ENCODE measurements around the gene NRXN2. TPM values are rescaled to one million over a fixed set of nuclear protein-coding genes. Genes with fewer than 3 reads are reported as not detected.

NRXN2 gene
- total RNA-seq, 3 donors from 2014 or later = 3.9 to 42.0 (median 6.9) TPM

DNA sequence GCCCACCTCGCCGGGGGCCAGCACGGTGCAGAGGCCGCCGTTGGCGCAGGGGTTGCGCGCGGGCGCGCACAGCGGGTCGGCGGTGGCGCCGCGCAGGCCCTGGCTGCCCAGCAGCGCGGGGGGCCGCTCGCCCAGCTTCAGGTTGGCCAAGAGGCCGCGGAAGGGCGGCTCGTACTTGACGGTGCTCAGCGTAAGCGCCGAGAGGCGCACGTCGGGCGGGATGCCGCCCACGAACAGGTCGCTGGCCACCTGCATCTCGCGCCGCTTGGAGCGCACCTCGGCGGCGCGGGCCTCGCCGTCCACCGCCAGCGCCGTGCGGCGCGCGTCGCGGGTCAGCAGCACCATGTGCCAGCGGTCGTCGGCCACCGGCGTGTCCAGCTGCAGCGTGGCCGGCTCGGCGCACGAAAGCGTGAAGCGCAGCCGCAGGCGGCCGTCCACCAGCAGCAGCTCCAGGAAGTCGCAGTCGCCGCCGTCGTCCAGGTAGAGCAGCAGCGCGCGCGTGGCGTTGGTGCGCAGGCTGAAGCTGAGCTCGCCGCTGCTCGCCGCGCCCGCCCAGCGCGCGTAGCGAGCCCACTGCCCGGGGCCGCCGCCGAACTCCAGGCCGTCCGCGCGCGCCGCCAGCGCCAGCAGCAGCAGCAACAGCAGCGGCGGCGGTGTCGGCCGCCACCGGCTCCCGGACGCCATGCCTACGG, 9.8 kb downstream of the NRXN2 start:
- peak; percentile 67 for ATAC-seq
- DNase-seq = peak in 2 of 3 donors; percentile 35 to 63
- Histone ChIP-seq H3K4me3 (no peak overlapping the region), H3K36me3 (ENCODE audit: low read depth) (no peaks in the 10 kb centered on the region), H3K4me1 (ENCODE audit: low read depth) (no peaks in the 10 kb centered on the region), H3K9me3 (no peaks in the 10 kb centered on the region)
- TF ChIP-seq, protein P1, sequence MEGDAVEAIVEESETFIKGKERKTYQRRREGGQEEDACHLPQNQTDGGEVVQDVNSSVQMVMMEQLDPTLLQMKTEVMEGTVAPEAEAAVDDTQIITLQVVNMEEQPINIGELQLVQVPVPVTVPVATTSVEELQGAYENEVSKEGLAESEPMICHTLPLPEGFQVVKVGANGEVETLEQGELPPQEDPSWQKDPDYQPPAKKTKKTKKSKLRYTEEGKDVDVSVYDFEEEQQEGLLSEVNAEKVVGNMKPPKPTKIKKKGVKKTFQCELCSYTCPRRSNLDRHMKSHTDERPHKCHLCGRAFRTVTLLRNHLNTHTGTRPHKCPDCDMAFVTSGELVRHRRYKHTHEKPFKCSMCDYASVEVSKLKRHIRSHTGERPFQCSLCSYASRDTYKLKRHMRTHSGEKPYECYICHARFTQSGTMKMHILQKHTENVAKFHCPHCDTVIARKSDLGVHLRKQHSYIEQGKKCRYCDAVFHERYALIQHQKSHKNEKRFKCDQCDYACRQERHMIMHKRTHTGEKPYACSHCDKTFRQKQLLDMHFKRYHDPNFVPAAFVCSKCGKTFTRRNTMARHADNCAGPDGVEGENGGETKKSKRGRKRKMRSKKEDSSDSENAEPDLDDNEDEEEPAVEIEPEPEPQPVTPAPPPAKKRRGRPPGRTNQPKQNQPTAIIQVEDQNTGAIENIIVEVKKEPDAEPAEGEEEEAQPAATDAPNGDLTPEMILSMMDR (IDR thresholded peaks at IDR 0.05) = no peak
- intact Hi-C loops (cut with DNase I, micrococcal nuclease) = no loop called here

DNA sequence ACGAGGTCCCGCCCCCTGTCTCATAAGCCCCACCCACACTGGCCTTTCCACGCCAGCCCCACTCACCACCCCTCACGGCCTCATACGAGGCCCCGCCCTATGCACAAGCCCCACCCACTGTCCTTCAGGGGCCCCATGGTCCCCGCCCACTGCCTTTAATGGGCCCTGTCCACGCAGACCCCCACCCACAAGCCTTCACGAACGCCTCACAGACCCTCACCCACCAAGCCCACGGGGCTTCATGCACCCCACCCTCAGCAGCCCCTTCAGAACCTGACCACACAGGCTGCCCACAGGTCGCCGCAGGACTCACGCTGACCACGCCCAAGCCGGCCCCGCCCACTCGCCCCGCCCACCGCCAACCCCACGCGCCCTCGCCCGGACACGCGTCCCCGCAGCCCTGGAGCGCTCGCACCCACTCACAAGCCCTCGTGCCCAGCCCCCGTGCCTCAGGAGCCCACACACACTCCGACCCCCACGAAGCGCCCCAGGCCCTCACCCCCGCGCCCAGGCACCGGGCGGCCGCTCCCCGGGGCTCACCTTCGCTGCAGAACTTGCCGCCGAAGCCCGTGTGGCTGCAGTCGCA, 10.5 kb downstream of the NRXN2 start:
- ATAC-seq (no peak), DNase-seq (no peak)
- Histone ChIP-seq H3K36me3 (ENCODE audit: low read depth) (no peaks in the 10 kb centered on the region), H3K9me3 (no peaks in the 10 kb centered on the region), H3K4me1 (ENCODE audit: low read depth) (no peaks in the 10 kb centered on the region), H3K4me3 (no peak overlapping the region)
- TF ChIP-seq, protein P1 (IDR thresholded peaks at IDR 0.05) = no peak
- intact Hi-C loops (cut with DNase I, micrococcal nuclease) = no loop called here

DNA sequence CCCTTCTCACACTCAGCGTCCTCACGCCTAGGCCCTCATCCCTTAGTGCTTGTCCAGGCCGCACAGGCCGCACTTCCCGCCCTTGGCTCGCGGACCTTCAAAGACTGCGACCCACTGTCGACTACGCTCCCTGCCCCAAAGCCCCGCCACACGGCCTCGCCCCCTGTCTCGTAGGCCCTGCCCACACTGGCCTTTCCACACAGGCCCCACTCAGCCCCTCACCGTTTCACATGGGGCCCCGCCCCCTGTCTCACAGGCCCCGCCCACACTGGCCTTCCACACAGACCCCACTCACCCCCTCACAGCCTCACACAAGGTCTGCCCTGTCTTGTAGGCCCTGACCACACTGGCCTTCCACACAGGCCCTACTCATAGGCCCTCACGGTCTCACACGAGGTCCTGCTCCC, 11.0 kb downstream of the NRXN2 start:
- Histone ChIP-seq H3K9me3 (no peaks in the 10 kb centered on the region), H3K4me1 (ENCODE audit: low read depth) (no peaks in the 10 kb centered on the region), H3K4me3 (no peak overlapping the region), H3K36me3 (ENCODE audit: low read depth) (no peaks in the 10 kb centered on the region)
- no peak for DNase-seq
- TF ChIP-seq, protein P1 (IDR thresholded peaks at IDR 0.05) = no peak
- intact Hi-C loops (cut with DNase I, micrococcal nuclease) = no loop called here
- no peak for ATAC-seq

DNA sequence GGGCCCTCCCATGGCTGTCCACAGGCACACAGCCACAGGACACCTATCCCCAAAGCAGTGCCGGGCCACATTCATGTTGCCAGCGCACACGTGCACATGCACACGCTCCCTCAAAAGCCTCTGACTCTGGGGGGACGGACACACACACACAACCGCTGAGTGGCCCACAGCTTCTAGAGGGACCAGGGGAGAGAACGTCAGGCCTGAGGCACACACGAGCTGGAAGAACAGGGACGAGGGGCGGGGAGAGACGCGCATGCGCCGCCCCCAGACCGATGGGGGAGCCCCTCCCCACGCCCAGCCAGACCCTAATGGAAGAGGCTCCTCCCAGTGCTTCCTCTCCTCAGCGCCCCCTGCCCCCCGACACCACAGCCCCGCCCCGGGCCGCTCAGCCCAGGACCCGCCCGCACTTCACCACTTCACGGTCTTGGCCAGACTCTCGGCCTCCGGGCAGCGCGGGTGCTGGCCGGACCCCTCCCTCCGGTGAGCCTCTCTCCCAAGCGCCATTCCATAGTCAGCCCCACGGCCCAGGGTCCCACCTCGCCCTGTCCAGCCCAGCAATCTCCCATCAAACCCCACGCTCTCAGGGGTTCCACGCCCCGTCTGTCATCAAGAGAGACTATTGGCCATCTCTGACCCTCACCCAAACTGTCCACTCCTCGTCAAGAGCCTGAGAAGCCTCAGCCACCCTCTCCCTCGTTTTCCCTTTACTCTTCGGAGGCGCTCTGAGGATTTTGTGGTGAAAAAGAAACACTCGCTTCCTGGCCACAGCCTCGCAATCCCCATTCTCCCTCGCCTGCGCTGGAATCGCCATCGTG, 11.7 kb downstream of the NRXN2 start:
- intact Hi-C loops (cut with DNase I, micrococcal nuclease) = no loop called here
- Histone ChIP-seq H3K4me1 (ENCODE audit: low read depth) (no peaks in the 10 kb centered on the region), H3K36me3 (ENCODE audit: low read depth) (no peaks in the 10 kb centered on the region), H3K4me3 (no peak overlapping the region), H3K9me3 (no peaks in the 10 kb centered on the region)
- ATAC-seq (no peak), DNase-seq (no peak)
- TF ChIP-seq, protein P1 (IDR thresholded peaks at IDR 0.05) = no peak

DNA sequence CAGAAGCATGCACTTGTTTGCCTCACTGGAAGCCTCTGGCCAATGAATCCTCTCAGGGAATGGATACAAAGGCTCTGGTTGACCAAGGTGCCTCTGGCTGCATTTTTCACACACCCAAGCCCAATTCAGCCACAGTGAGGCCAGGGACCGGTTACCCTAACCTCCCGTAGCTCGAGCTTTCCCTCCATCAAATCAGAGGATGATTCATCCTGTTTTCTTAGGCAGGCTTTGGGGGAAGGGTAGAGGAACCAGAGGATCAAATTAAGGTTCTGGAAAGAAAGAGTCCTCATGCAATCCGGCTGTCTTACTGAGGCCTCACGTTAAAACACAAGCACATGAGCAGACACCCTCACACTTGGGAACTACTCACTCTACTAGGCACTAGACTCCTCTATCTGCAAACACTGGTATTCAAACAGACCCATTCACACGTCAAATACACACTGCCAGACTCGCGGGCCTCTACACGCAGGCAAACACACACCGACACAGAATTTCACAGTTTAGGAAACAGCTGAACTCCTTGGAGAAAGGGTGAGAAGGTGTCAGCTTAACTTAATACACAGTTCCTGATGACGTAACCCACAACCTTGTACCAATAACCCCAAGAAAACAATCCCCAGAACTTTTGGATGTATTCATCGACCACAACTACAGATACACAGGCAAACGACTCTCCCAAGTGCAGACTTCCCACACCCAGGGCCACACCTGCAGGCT, 12.4 kb downstream of the NRXN2 start:
- DNase-seq = no peak

More for the DNA sequence above, 12.4 kb downstream of the NRXN2 start:
- Histone ChIP-seq H3K36me3 (ENCODE audit: low read depth) (no peaks in the 10 kb centered on the region), H3K4me3 (no peak overlapping the region), H3K9me3 (no peaks in the 10 kb centered on the region), H3K4me1 (ENCODE audit: low read depth) (no peaks in the 10 kb centered on the region)
- ATAC-seq = peak; percentile 15
- intact Hi-C loops (cut with DNase I, micrococcal nuclease) = no loop called here
- TF ChIP-seq, protein P1 (IDR thresholded peaks at IDR 0.05) = no peak
